Measurements from ENCODE around the gene MAD1L1. TPM values are rescaled to one million over a fixed set of nuclear protein-coding genes. Genes with fewer than 3 reads are reported as not detected.

Gene MAD1L1
- total RNA-seq, 1 experiment from 2014 or later: 43.8 TPM

DNA sequence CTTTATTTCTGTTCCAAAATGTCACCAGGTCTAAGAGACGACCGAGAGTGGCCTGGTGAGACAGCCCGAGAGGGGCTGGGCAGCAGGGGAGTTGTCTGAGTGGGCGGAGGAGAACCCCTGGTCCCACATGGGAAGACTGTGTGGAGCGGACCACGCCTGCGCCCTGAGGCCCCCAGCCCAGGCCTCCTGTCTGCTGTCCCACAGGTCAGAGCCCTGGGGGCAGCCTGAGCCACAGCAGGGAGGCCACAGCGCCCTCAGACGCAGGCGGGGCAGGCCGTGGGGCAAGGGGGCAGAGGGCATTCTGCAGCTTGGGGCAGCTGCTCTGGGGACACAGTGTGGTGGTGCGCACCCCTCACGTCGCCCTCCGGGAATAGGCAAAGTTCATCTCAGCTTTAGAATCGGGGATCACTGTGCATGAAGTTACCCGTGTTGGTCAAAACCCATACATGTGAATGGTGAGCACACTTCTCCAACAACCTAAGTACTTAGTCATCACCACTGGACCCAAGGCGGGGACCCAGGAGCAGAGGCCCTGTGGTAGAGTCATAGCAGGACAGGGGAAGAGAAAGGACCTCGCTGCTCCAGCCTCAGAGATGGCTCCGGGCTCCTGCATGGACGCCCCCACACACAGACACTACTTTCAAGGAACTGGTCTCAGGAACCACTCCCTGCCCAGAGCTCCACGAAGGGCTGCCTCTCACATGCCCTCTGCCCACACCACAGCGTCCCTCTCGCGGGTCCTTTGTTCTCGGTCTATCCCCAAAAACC lies 348.0 kb downstream of the MAD1L1 start:
- H3K4me3 Mint-ChIP-seq: no peak overlapping the region
- no peaks in the 10 kb centered on the region for H3K4me1 Mint-ChIP-seq
- peaks cover 24% of the 10 kb centered on the region for H3K36me3 Mint-ChIP-seq
- peak overlapping the region; percentile 89 for H3K27ac Mint-ChIP-seq
- peaks cover 16% of the 10 kb centered on the region for H3K9me3 Mint-ChIP-seq
- no peaks in the 10 kb centered on the region for H3K27me3 Mint-ChIP-seq (ENCODE audit: low read depth)
- CTCF ChIA-PET: interaction anchor here (1.1 to 3.4 kb wide), 15 partner anchors 9 to 215 kb away, joined by 3 to 21 read pairs (median 6); no protein-coding TSS in a partner anchor
- no peak for TF ChIP-seq NFE2L1 (CRISPR knock-in tag; IDR thresholded peaks at IDR 0.05)
- no peak for TF ChIP-seq GTF2I (CRISPR knock-in tag; conservative IDR thresholded peaks at IDR 0.05)
- TF ChIP-seq ETV6 (CRISPR knock-in tag; IDR thresholded peaks at IDR 0.05): no peak
- no peak for TF ChIP-seq NR3C1 (CRISPR knock-in tag; conservative IDR thresholded peaks at IDR 0.05; ENCODE audit: low read depth)
- TF ChIP-seq NR1H2 (CRISPR knock-in tag; IDR thresholded peaks at IDR 0.05): no peak
- no peak for TF ChIP-seq ZNF423 (CRISPR knock-in tag; IDR thresholded peaks at IDR 0.05)
- TF ChIP-seq IRF2 (CRISPR knock-in tag; IDR thresholded peaks at IDR 0.05; ENCODE audit: borderline replicate concordance, low read depth): no peak
- no peak for TF ChIP-seq NFYB (CRISPR knock-in tag; conservative IDR thresholded peaks at IDR 0.05; ENCODE audit: low read depth)
- TF ChIP-seq, protein P1, sequence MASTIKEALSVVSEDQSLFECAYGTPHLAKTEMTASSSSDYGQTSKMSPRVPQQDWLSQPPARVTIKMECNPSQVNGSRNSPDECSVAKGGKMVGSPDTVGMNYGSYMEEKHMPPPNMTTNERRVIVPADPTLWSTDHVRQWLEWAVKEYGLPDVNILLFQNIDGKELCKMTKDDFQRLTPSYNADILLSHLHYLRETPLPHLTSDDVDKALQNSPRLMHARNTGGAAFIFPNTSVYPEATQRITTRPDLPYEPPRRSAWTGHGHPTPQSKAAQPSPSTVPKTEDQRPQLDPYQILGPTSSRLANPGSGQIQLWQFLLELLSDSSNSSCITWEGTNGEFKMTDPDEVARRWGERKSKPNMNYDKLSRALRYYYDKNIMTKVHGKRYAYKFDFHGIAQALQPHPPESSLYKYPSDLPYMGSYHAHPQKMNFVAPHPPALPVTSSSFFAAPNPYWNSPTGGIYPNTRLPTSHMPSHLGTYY (CRISPR knock-in tag; IDR thresholded peaks at IDR 0.05): no peak
- no peak for TF ChIP-seq AR (CRISPR knock-in tag; IDR thresholded peaks at IDR 0.05)
- TF ChIP-seq ZNF121 (CRISPR knock-in tag; IDR thresholded peaks at IDR 0.05): no peak
- TF ChIP-seq, protein P2, sequence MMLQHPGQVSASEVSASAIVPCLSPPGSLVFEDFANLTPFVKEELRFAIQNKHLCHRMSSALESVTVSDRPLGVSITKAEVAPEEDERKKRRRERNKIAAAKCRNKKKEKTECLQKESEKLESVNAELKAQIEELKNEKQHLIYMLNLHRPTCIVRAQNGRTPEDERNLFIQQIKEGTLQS (CRISPR knock-in tag; conservative IDR thresholded peaks at IDR 0.05): no peak
- TF ChIP-seq ZNF416 (CRISPR knock-in tag; IDR thresholded peaks at IDR 0.05): no peak
- no peak for TF ChIP-seq ZBTB43 (CRISPR knock-in tag; IDR thresholded peaks at IDR 0.05)
- TF ChIP-seq ZNF532 (CRISPR knock-in tag; IDR thresholded peaks at IDR 0.05; ENCODE audit: borderline replicate concordance): no peak
- TF ChIP-seq CDX4 (CRISPR knock-in tag; IDR thresholded peaks at IDR 0.05; ENCODE audit: borderline replicate concordance): no peak
- TF ChIP-seq TP53 (CRISPR knock-in tag; IDR thresholded peaks at IDR 0.05): no peak
- no peak for TF ChIP-seq ZNF232 (CRISPR knock-in tag; IDR thresholded peaks at IDR 0.05)
- no peak for TF ChIP-seq ZNF512 (CRISPR knock-in tag; IDR thresholded peaks at IDR 0.05; ENCODE audit: borderline replicate concordance)
- TF ChIP-seq, protein P3, sequence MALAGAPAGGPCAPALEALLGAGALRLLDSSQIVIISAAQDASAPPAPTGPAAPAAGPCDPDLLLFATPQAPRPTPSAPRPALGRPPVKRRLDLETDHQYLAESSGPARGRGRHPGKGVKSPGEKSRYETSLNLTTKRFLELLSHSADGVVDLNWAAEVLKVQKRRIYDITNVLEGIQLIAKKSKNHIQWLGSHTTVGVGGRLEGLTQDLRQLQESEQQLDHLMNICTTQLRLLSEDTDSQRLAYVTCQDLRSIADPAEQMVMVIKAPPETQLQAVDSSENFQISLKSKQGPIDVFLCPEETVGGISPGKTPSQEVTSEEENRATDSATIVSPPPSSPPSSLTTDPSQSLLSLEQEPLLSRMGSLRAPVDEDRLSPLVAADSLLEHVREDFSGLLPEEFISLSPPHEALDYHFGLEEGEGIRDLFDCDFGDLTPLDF (CRISPR knock-in tag; IDR thresholded peaks at IDR 0.05): no peak
- POLR2A ChIA-PET: no interaction called here
- no peak for DNase-seq (ENCODE audit: low spot score)
- no peak for ATAC-seq
